A549 (cell line): ENCODE results near the gene TTL. TPM values are rescaled to one million over a fixed set of nuclear protein-coding genes. Genes with fewer than 3 reads are reported as not detected.

ENCODE experiments used
- ATAC-seq, 2 experiments: fragments of 200-7000 bp in 1 of 2; fragments of >200 bp in 1 of 2; cut with Nextera tagmentation in 1 of 2; cut with Tn5 transposase in 1 of 2; 3 replicates each; pipeline versions ENCODE4 v1.8.0 to v1.9.1; 2018 to 2020; ENCODE audit warnings: mild to moderate bottlenecking in 1 of 2, moderate library complexity in 1 of 2
- CTCF ChIA-PET: fragments of 300-600 bp; sonication (Branson Sonifier 250); formaldehyde crosslinking; extraction: SDS; loops from one replicate; lab custom pipeline; 2021; ENCODE audit warnings: antibody characterized with exemption, inconsistent platforms; lab: Yijun Ruan, JAX
- POLR2A ChIA-PET: fragments of 350-600 bp; formaldehyde crosslinking; extraction: SDS; loops from one replicate; lab custom pipeline; 2021; ENCODE audit warnings: antibody characterized with exemption, inconsistent platforms; lab: Yijun Ruan, JAX
- DNase-seq, 2 experiments: peaks; one replicate each; pipeline versions ENCODE4 v3.0.0 to v3.0.0-alpha.2; 2011 to 2016; ENCODE audit warnings: low read depth in 1 of 2, low spot score in 1 of 2
- FAIRE-seq: peaks from 2 replicates; lab custom pipeline; 2011; peaks lifted over from hg19 to GRCh38; lab: Jason Lieb, UNC
- H3K27ac ChIP-seq, 2 experiments: fragments of >200 bp; sonication (Bioruptor Twin); formaldehyde crosslinking; 3 replicates each; pipeline ENCODE4 v1.5.1; 2016 to 2017
- H3K4me1 ChIP-seq: fragments of >200 bp; sonication (Bioruptor Twin); formaldehyde crosslinking; 3 replicates; pipeline ENCODE4 v1.6.1; 2016
- H3K4me2 ChIP-seq: fragments of >200 bp; sonication (Bioruptor Twin); formaldehyde crosslinking; 3 replicates; pipeline ENCODE4 v1.6.1; 2016
- H3K4me3 ChIP-seq: fragments of >200 bp; sonication (Bioruptor Twin); formaldehyde crosslinking; 3 replicates; pipeline ENCODE4 v1.5.1; 2016
- H3K9me3 ChIP-seq: fragments of >200 bp; sonication (Bioruptor Twin); formaldehyde crosslinking; 3 replicates; pipeline ENCODE4 v1.6.1; 2016
- BHLHE40 ChIP-seq: IDR thresholded peaks from 2 replicates; pipeline ENCODE4 v1.6.1; 2012; ENCODE audit warnings: low read depth, low read length, inconsistent platforms
- CBX8 ChIP-seq: fragments of 200-600 bp; sonication (generic); IDR thresholded peaks from 2 replicates; pipeline ENCODE4 v1.6.1; 2016
- CHD2 ChIP-seq: fragments of 150-350 bp; IDR thresholded peaks from 2 replicates; pipeline ENCODE4 v1.6.1; 2014; ENCODE audit warnings: low read length; ENCODE audit not compliant: partially characterized antibody
- CTCF ChIP-seq: fragments of >200 bp; sonication (Bioruptor Twin); formaldehyde crosslinking; IDR thresholded peaks from 3 replicates; pipeline ENCODE4 v1.5.1; 2016
- EHMT2 ChIP-seq: fragments of 200-600 bp; sonication (generic); IDR thresholded peaks from 2 replicates; pipeline ENCODE4 v1.6.1; 2016; ENCODE audit warnings: antibody characterized with exemption, low read depth, mild to moderate bottlenecking, moderate library complexity
- EP300 ChIP-seq, 2 experiments: fragments of >200 bp; sonication (Bioruptor Twin); formaldehyde crosslinking; IDR thresholded peaks; 2 replicates in 1 of 2; 3 replicates in 1 of 2; pipeline ENCODE4 v1.6.1; 2016 to 2017
- ESRRA ChIP-seq: fragments of 150-350 bp; IDR thresholded peaks from 2 replicates; pipeline ENCODE4 v1.6.1; 2014; ENCODE audit warnings: mild to moderate bottlenecking, low read length, borderline replicate concordance
- FOSB ChIP-seq: fragments of 250-450 bp; sonication (Bioruptor Pico); IDR thresholded peaks from 2 replicates; pipeline ENCODE4 v1.5.0; 2020; ENCODE audit warnings: mild to moderate bottlenecking, moderate library complexity
- FOSL2 ChIP-seq, 2 experiments: fragments of 450-650 bp in 1 of 2; fragments of >200 bp in 1 of 2; sonication (Bioruptor Twin) in 1 of 2; formaldehyde crosslinking; IDR thresholded peaks; 2 replicates each; pipeline versions ENCODE4 v1.5.0 to v1.6.1; 2016 to 2020; ENCODE audit warnings: mild to moderate bottlenecking in 1 of 2, moderate library complexity in 1 of 2
- HDAC2 ChIP-seq: fragments of 200-600 bp; sonication (generic); IDR thresholded peaks from 2 replicates; pipeline ENCODE4 v1.6.1; 2016
- HOXB13 ChIP-seq: fragments of 250-450 bp; sonication (Bioruptor Pico); IDR thresholded peaks from 2 replicates; pipeline ENCODE4 v1.5.0; 2020; ENCODE audit warnings: low read depth, mild to moderate bottlenecking, moderate library complexity
- HOXB5 ChIP-seq: fragments of 250-450 bp; sonication (Bioruptor Pico); IDR thresholded peaks from 2 replicates; pipeline ENCODE4 v1.5.0; 2020; ENCODE audit warnings: mild to moderate bottlenecking, moderate library complexity
- JUN ChIP-seq, 2 experiments: fragments of >200 bp; sonication (Bioruptor Twin); formaldehyde crosslinking; IDR thresholded peaks; 2 replicates in 1 of 2; 3 replicates in 1 of 2; pipeline ENCODE4 v1.6.1; 2016 to 2017
- KDM1A ChIP-seq: fragments of 200-600 bp; sonication (generic); IDR thresholded peaks from 2 replicates; pipeline ENCODE4 v1.6.1; 2016; ENCODE audit warnings: low read depth, mild to moderate bottlenecking
- NPAS2 ChIP-seq: fragments of 250-450 bp; sonication (Bioruptor Pico); IDR thresholded peaks from 2 replicates; pipeline ENCODE4 v1.8.0; 2022; ENCODE audit warnings: mild to moderate bottlenecking, moderate library complexity, borderline replicate concordance
- PHF8 ChIP-seq: fragments of 200-600 bp; sonication (generic); IDR thresholded peaks from 2 replicates; pipeline ENCODE4 v1.6.1; 2016; ENCODE audit warnings: low read depth, mild to moderate bottlenecking, antibody characterized with exemption, moderate library complexity, borderline replicate concordance
- POLR2A ChIP-seq: IDR thresholded peaks from 2 replicates; pipeline ENCODE4 v1.6.1; 2012; ENCODE audit warnings: mild to moderate bottlenecking, low read length
- POLR2AphosphoS2 ChIP-seq: conservative IDR thresholded peaks from 2 replicates; pipeline ENCODE4 v1.6.1; 2012; ENCODE audit warnings: low read length, improper control_type of control experiment, inconsistent platforms
- RAD21 ChIP-seq, 2 experiments: fragments of >200 bp in 1 of 2; sonication (Bioruptor Twin) in 1 of 2; formaldehyde crosslinking in 1 of 2; IDR thresholded peaks in 1 of 2; conservative IDR thresholded peaks in 1 of 2; 2 replicates in 1 of 2; 3 replicates in 1 of 2; pipeline ENCODE4 v1.6.1; 2012 to 2018; ENCODE audit warnings: inconsistent platforms in 1 of 2
- RARB ChIP-seq: fragments of 250-450 bp; sonication (Bioruptor Pico); IDR thresholded peaks from 2 replicates; pipeline ENCODE4 v1.8.0; 2021; ENCODE audit warnings: mild to moderate bottlenecking, moderate library complexity
- REST ChIP-seq: fragments of 200-600 bp; sonication (generic); IDR thresholded peaks from 2 replicates; pipeline ENCODE4 v1.6.1; 2016; ENCODE audit warnings: antibody characterized with exemption, mild to moderate bottlenecking, moderate library complexity
- RFX5 ChIP-seq: fragments of 450-650 bp; IDR thresholded peaks from 2 replicates; pipeline ENCODE4 v1.7.1; 2014; ENCODE audit warnings: antibody characterized with exemption, mild to moderate bottlenecking, moderate library complexity
- RNF2 ChIP-seq: fragments of 200-600 bp; sonication (generic); IDR thresholded peaks from 2 replicates; pipeline ENCODE4 v1.6.1; 2016; ENCODE audit warnings: low read depth, mild to moderate bottlenecking, antibody characterized with exemption, moderate library complexity, borderline replicate concordance
- SMC3 ChIP-seq: fragments of >200 bp; sonication (Bioruptor Twin); formaldehyde crosslinking; IDR thresholded peaks from 3 replicates; pipeline ENCODE4 v1.6.1; 2018; ENCODE audit warnings: inconsistent platforms
- SREBF2 ChIP-seq: fragments of 450-650 bp; IDR thresholded peaks from 2 replicates; pipeline ENCODE4 v1.6.1; 2014; ENCODE audit warnings: mild to moderate bottlenecking, moderate library complexity
- ZC3H11A ChIP-seq: fragments of 450-650 bp; IDR thresholded peaks from 2 replicates; pipeline ENCODE4 v1.6.1; 2014; ENCODE audit warnings: antibody characterized with exemption, mild to moderate bottlenecking
- ZFP36 ChIP-seq: fragments of 450-650 bp; IDR thresholded peaks from 2 replicates; pipeline ENCODE4 v1.6.1; 2014; ENCODE audit warnings: borderline replicate concordance; ENCODE audit not compliant: partially characterized antibody
- ZSCAN20 ChIP-seq: fragments of 250-450 bp; sonication (Bioruptor Pico); IDR thresholded peaks from 2 replicates; pipeline ENCODE4 v1.8.0; 2022; ENCODE audit warnings: mild to moderate bottlenecking, moderate library complexity
- WGBS: methylation state at CpG from one replicate; pipeline ENCODE4 v1.1.6; 2017; ENCODE audit errors: missing lambda C conversion rate; 5-methylcytosine and 5-hydroxymethylcytosine counted together
- polyA plus RNA-seq, 4 experiments: library from polyadenylated mRNA; depleted of rRNA in 3 of 4; stranded (reverse); fragments of >200 nt; fragmentation: RNase III in 1 of 4; extraction: RNeasy Plus Mini Kit Qiagen cat#74134 plus additional on column Dnase treatment in 1 of 4; gene quantifications; 2 replicates in 3 of 4; 3 replicates in 1 of 4; pipeline ENCODE4 v1.2.3, GENCODE V29; 2011 to 2017
- TF ChIP-seq, protein P1 (sequence below): fragments of 450-650 bp; IDR thresholded peaks from 2 replicates; pipeline ENCODE4 v1.6.1; 2014; ENCODE audit warnings: antibody characterized with exemption
- TF ChIP-seq, protein P2 (sequence below): fragments of 250-450 bp; sonication (Bioruptor Pico); IDR thresholded peaks from 2 replicates; pipeline ENCODE4 v1.5.0; 2021; ENCODE audit warnings: mild to moderate bottlenecking, moderate library complexity, borderline replicate concordance
- TF ChIP-seq, protein P3 (sequence below): fragments of >200 bp; sonication (Bioruptor Twin); formaldehyde crosslinking; IDR thresholded peaks from 2 replicates; pipeline ENCODE4 v1.6.1; 2016

The TTL gene
- polyA plus RNA-seq, 2 of the 4 experiments (the other 2 are of a cell fraction) = 29.7 to 33.1 TPM

- POLR2A ChIA-PET = no interaction called here
- no peaks in the 10 kb centered on the region for H3K9me3 ChIP-seq
- FAIRE-seq (no peak), DNase-seq (peak; percentile 81 to 92), ATAC-seq (peak; percentile 96 to 97)
- peak within 1 kb of the TSS; percentile 99 for H3K4me2 ChIP-seq
- peak within 1 kb of the TSS; percentile 85 to 96 for H3K27ac ChIP-seq
- H3K4me1 ChIP-seq = peaks cover 29% of the 10 kb centered on the region; the same call in 2 of the 3 replicates
- peak within 1 kb of the TSS; percentile 96 for H3K4me3 ChIP-seq
- WGBS = under 1% methylated on average over 66 of the region's 67 CpGs
- CTCF ChIA-PET = interaction anchor here (0.8 to 3.9 kb wide), 2 partner anchors 35 to 184 kb away, joined by 3 to 14 read pairs; no protein-coding TSS in a partner anchor
- TF ChIP-seq RFX5 (no peak), HOXB5 (CRISPR knock-in tag) (no peak), CHD2 (peak; percentile 65), ESRRA (0 out of 2 replicates have a peak, but pooled peaks have one; percentile 4), EHMT2 (no peak), RARB (no peak), RNF2 (no peak), CTCF (no peak), RAD21 (conservative IDR thresholded peaks at IDR 0.05 in 1 of 2, IDR thresholded peaks at IDR 0.05 in 1 of 2) (no peak), SMC3 (no peak), PHF8 (peak; percentile 80), BHLHE40 (no peak), ZC3H11A (no peak), SREBF2 (no peak), KDM1A (peak; percentile 97), FOSL2 (IDR thresholded peaks at IDR 0.05) (no peak), FOSL2 (CRISPR knock-in tag; IDR thresholded peaks at IDR 0.05) (0 out of 2 replicates have a peak, but pooled peaks have one; percentile 5), ZSCAN20 (CRISPR knock-in tag) (no peak), POLR2AphosphoS2 (no peak), NPAS2 (CRISPR knock-in tag) (no peak), EP300 (IDR thresholded peaks at IDR 0.05) (no peak), HDAC2 (no peak), HOXB13 (CRISPR knock-in tag) (no peak), ZFP36 (no peak), REST (peak; percentile 53), POLR2A (peak; percentile 77), JUN (IDR thresholded peaks at IDR 0.05) (peak; percentile 69 to 88; a peak in 3 of 5 replicates), FOSB (no peak), CBX8 (no peak)
- TF ChIP-seq, protein P1, sequence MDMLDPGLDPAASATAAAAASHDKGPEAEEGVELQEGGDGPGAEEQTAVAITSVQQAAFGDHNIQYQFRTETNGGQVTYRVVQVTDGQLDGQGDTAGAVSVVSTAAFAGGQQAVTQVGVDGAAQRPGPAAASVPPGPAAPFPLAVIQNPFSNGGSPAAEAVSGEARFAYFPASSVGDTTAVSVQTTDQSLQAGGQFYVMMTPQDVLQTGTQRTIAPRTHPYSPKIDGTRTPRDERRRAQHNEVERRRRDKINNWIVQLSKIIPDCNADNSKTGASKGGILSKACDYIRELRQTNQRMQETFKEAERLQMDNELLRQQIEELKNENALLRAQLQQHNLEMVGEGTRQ = peak; percentile 88
- TF ChIP-seq, protein P2, sequence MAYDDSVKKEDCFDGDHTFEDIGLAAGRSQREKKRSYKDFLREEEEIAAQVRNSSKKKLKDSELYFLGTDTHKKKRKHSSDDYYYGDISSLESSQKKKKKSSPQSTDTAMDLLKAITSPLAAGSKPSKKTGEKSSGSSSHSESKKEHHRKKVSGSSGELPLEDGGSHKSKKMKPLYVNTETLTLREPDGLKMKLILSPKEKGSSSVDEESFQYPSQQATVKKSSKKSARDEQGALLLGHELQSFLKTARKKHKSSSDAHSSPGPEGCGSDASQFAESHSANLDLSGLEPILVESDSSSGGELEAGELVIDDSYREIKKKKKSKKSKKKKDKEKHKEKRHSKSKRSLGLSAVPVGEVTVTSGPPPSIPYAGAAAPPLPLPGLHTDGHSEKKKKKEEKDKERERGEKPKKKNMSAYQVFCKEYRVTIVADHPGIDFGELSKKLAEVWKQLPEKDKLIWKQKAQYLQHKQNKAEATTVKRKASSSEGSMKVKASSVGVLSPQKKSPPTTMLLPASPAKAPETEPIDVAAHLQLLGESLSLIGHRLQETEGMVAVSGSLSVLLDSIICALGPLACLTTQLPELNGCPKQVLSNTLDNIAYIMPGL (CRISPR knock-in tag) = no peak
- TF ChIP-seq, protein P3, sequence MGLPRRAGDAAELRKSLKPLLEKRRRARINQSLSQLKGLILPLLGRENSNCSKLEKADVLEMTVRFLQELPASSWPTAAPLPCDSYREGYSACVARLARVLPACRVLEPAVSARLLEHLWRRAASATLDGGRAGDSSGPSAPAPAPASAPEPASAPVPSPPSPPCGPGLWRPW = no peak
Observed at GRCh38 chr2:112542123-112542983, 60.4 kb downstream of the TTL start, which contains the start of gene POLR1B. Gene POLR1B, plus strand, starts transcription at chr2:112542465. Its CDS starts 30 bp downstream, at chr2:112542495.
